HuH-7.5 (cell line): Measurements from ENCODE around the gene PODXL.

Experiments
- DNase-seq: peaks from one replicate; pipeline ENCODE4 v3.0.0; 2011; ENCODE audit warnings: low spot score

The PODXL gene

DNA sequence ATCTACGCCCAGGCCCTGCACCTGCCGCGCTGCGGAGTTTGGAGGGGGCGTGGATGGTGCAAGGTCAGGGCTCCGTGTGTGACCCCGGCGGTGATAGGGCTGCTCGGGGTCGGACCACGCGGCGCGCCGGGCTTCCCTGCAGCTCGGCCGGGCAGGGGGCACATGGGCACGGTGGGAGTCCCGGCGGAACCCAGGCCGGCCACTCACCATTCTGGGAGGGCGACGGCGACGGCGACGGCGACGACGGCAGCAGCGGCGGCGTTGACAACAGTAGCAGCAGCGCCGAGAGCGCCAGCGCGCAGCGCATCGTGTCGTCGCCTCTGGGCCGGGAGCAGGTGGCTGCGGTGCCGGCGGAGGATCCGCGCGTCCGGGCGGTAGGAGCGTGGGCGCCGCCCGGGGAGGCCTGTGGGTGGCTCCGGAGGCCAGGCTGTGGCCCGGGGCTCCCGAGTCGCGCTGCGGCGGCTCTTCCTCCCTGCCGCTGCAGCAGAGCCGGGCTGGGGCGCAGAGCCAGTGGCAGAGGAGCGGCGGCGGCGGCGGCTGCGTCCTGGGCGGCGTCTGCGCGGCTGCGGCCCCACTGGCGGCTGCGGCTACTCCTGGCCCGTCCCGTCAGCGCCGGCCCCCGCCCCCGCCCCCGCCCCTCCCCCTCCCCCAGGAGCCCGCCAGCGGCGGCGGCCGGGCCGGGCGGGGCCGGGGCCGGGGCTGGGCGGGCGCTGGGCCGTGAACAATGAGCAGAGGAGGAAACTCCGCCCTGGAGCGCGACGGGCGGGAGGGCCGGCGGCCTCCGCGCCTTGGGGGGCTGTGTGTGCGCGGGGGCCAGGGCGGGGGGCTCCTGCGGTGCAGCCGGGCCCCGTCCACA lies at the start of gene PODXL:
PODXL (minus strand) TSS at position 576 of the 856 bp plus-strand sequence; CDS start at position 307, 269 bp downstream.
- DNase-seq: peak; percentile 80

DNA sequence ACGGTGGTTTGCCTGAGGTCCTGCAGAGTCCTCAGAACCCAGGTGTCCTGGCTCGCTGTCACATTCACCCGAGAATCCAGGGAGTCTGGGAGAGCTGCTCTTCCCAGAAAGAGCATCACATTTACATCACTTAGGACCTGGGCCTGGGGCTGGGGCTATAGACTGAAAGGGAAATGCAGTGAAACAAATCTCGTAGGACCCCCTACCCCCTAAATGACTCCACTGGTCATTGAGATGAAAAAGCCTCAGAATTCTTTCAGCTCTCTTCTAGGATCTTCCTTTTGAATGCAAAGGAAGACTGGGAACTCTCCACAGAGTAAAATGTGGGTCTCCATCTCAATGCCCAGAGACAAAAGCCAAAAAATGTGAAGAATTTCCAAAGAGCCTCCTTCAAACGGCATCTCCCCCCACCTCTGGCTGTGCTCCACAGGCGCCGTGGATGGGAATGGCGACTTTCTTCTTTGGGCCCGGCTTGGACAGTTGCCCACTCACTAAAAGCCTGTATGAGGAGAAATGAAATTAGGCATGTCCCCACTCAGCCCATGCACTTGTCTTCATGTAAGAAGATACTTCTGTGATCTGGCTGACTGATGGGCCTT lies 49.0 kb upstream of the PODXL start:
- no peak for DNase-seq

DNA sequence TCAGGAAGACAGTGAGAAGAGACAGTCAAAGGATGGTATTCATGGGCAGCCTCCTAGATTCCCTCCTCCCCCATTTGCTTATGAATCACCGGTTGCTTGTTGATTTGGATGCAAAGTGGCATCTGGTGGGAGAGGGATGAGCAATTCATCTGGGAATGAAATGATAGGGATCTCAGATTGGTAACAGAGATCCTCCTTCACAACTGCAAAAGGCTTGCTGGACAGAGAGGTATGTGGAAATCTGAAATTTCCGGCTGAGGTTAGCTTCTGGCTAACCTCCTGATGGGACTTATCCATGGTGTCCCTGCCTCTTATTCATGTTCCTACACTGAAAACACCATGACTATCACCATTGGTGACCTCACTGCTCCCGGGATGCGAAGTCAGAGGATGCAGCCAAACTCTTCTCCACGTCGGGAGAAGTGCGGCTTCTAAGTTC lies 48.4 kb upstream of the PODXL start:
- DNase-seq: no peak

DNA sequence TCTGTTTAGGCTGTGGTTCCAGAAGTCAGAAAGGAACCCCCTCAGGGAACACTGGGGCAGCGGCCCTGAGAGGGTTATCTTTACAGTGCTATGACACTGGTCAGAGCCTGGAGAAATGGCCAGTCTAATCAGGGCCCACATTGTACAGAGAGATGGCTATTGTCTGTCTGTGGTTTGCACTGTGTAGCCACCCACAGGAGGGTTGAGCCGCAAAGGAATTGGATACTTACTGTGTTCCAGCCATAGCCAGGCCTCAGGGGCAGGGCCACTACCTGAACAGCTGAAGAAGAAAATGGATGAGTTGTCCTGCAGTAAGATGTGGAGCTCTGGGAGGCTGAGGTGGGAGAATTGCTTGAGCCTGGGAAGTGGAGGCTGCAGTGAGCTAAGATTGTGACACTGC lies 47.5 kb upstream of the PODXL start:
- no peak for DNase-seq

DNA sequence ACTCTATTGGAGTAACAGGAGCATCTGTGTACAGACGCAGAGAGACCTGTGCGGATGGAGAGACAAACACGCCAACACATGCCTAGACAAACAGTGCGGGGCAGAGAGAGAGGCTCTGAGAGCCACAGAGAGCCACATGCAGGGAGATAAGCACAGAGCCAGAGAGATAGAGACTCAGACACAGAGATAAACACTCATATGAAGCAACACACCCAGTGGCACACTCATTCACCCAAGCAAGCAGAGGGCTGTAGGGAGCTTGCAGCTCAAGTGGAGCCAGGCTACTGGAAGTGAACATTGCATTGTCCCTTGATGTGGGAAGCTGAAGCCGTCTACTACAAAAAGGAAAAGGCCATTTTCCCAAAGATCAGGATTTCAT lies 46.6 kb upstream of the PODXL start:
- DNase-seq: no peak

GRCh38 chr7:131602304-131602993 lies 46.0 kb upstream of the PODXL start:
- DNase-seq: no peak

GRCh38 chr7:131600085-131600881 lies 43.9 kb upstream of the PODXL start:
- DNase-seq: no peak

DNA sequence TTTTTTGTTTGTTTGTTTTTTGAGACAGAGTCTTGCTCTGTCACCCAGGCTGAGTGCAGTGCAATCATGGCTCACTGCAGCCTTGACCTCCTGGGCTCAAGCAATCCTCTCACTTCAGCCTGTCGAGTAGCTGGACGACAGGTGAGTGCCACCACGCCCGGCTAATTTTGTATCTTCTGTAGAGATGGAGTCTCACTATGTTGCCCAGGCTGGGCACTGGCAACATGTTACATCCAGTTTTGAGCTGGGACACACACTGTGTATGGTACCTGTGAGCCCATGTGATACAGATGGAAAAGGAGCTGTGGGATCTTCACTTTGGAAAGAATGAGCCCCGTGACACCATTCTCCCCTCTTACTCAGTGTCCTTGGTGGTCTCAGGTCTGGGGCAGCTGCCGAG lies 40.4 kb upstream of the PODXL start:
- no peak for DNase-seq

DNA sequence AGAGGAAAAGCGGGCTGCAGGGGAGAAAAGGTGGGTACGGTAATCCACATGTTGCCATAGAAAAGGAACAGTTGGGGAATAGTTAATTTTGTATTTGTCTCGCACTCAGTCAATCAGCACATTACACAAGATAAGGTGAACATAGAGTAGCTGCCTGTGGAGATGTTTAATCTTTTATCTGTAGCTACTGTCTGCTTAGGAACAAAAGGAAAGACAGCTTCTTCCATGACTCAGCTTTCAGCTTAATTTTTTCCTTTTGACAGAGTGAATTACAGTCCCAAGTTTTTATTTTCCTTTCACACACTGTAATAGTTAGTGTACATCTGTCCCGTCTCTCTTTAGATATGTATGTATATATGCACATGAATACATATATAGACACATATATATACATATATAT lies 39.3 kb upstream of the PODXL start:
- DNase-seq: no peak

DNA sequence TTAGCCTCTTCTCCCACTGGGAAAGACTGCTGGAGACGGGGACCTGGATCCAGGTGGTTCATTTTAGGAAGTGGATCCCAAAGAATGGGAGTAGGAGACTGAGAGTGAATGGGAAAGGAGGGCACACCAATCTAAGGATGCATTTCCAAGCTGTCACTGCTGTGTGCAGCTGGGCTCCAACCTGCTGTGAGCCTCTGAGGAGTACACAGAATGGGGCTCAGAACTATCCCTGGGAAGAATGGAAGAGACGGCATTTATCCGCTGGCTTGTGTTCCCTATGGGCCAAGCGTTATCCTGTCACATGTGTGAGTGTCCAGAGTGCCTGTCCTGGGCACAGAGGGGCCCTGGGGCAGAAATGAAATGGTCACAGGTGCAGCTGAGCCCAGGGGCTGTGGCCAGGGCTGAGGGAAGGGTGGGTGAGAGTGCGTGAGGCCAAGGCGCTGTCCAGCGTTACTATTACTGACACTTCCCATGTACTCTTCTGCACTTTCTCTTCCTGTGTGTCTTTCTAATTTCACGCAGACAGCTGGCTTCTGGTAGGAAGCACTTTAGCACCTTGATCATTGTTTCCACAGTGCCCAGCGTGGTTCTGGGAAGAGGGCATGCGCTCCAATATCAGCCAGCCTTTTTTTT lies 35.4 kb upstream of the PODXL start:
- DNase-seq: no peak

GRCh38 chr7:131587315-131587923 lies 31.0 kb upstream of the PODXL start:
- DNase-seq: no peak

GRCh38 chr7:131586759-131587158 lies 30.3 kb upstream of the PODXL start:
- DNase-seq: no peak

- DNase-seq: no peak
Measured at GRCh38 chr7:131586259-131586658, 29.8 kb upstream of the PODXL start.

DNA sequence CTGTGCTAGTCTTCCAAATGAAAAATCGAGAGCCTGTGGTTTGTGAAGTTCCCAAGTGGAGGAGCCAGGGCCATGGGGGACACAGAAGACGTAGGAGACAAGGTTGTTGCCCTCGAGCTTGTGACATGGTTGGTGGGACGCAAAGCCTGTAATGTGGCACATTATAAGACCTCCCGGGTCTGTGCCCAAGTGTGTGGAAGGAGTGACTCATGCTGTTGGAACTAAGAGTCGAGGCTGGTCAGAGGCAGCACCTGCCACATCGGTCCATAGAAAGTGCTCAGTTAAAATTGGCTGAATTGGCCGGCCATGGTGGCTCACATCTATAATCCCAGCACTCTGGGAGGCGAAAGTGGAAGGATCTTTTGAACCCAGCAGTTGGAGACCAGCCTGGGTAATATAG lies 27.0 kb upstream of the PODXL start:
- DNase-seq: no peak

DNA sequence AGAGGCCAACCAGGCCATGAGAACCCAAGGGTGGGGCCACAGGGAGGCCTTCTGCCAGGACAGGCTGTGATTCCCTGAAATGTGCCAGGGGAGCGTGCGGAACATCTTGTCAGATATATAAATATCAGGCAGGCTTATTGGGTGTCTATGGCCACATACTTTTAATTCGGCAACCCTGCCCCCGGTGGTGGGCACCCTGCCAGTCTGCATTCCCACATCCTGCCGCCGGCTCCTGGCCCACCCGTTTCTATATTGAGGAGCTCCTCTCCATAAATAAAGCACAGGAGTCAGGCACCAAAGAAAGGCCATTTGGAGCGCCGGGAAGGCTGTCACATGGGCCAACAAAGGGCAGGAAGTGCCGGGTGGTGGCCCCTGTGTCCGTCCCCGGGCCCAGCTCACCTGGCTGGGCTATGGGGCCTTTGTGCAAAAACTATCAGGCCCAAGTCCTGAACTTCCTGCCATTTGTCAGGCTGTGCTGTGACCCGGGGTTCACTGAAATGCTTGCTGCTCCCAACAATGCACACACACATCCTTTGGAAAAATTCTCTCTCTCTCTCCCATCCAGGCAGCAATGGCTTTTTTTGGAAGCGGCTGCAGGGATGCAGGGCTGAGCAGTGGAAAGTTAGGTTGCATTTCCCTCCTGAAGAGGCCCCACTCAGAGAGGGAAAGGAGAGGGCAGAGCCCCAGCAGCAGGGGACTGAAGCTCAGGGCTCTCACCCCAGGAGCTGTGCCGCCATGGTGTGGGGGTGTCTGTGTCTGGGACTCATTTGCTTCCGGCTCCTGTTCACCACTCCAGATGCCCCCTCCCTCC lies 25.0 kb upstream of the PODXL start:
- no peak for DNase-seq

DNA sequence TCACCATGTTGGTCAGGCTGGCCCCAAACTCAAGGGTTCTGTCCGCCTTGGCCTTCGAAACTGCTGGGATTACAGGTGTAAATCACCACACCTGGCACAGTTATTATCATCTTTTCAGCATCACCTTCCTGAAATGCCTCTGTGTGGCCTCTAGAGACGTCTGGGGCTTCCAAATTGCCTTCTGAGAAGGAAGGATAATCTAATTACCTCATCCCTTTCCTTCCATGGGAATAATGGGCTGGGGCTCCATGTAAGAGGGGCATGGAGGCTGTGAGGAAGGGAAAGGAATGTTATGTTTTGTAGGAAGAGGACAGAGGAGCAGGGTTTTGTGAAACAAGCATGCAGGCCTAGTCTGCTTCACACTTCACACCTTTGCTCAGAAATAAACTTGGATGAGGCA lies 22.2 kb upstream of the PODXL start:
- DNase-seq: no peak

- no peak for DNase-seq
Measured at GRCh38 chr7:131574741-131575140, 18.3 kb upstream of the PODXL start.

GRCh38 chr7:131570401-131570800 lies 14.0 kb upstream of the PODXL start:
- no peak for DNase-seq

- no peak for DNase-seq
Measured at GRCh38 chr7:131568970-131569369, 12.5 kb upstream of the PODXL start.

GRCh38 chr7:131568510-131568909 lies 12.1 kb upstream of the PODXL start:
- no peak for DNase-seq
